ENCODE measurements around the gene RPS19. TPM values are rescaled to one million over a fixed set of nuclear protein-coding genes. Genes with fewer than 3 reads are reported as not detected.

Gene RPS19
- total RNA-seq, 2 donors from 2014 or later, result 2,321 to 2,418 TPM

- TF ChIP-seq CTCF (conservative IDR thresholded peaks at IDR 0.05), result no peak
- Mint-ChIP-seq H3K9me3 (no peaks in the 10 kb centered on the region), H3K36me3 (ENCODE audit: low read depth) (no peaks in the 10 kb centered on the region), H3K27me3 (ENCODE audit: insufficient read depth) (peaks cover 56% of the 10 kb centered on the region), H3K4me1 (peaks cover 9% of the 10 kb centered on the region), H3K4me3 (no peak overlapping the region), H3K27ac (no peak overlapping the region)
- WGBS, 2 experiments (ENCODE audit: insufficient coverage in 1 of 2, insufficient read length in 1 of 2), result 71 to 77% methylated on average over 1 to 7 of the region's 7 CpGs
- Histone ChIP-seq H3K27me3 (ENCODE audit: control insufficient read depth, insufficient read depth, low read length, poor library complexity, severe bottlenecking) (no peaks in the 10 kb centered on the region), H3K36me3 (ENCODE audit: control insufficient read depth, insufficient read depth, low read length) (no peaks in the 10 kb centered on the region), H3K4me3 (ENCODE audit: low read length) (no peak overlapping the region), H3K27ac (ENCODE audit: low read depth, low read length) (no peak overlapping the region), H3K9me3 (ENCODE audit: control insufficient read depth, low read length) (no peaks in the 10 kb centered on the region), H3K9ac (ENCODE audit: extremely low read depth, low read length, poor library complexity, severe bottlenecking) (no peak overlapping the region), H3K4me1 (ENCODE audit: control insufficient read depth, insufficient read depth, low read length) (no peaks in the 10 kb centered on the region)
- no peak for DNase-seq
Observed at GRCh38 chr19:41879670-41880328, 19.7 kb downstream of the RPS19 start.

GRCh38 chr19:41880329-41880708 is 20.3 kb downstream of the RPS19 start:
- Histone ChIP-seq H3K27ac (ENCODE audit: low read depth, low read length) (no peak overlapping the region), H3K4me3 (ENCODE audit: low read length) (no peak overlapping the region), H3K9me3 (ENCODE audit: control insufficient read depth, low read length) (no peaks in the 10 kb centered on the region), H3K4me1 (ENCODE audit: control insufficient read depth, insufficient read depth, low read length) (no peaks in the 10 kb centered on the region), H3K27me3 (ENCODE audit: control insufficient read depth, insufficient read depth, low read length, poor library complexity, severe bottlenecking) (no peaks in the 10 kb centered on the region), H3K9ac (ENCODE audit: extremely low read depth, low read length, poor library complexity, severe bottlenecking) (no peak overlapping the region), H3K36me3 (ENCODE audit: control insufficient read depth, insufficient read depth, low read length) (no peaks in the 10 kb centered on the region)
- H3K4me1 Mint-ChIP-seq, result peaks cover 9% of the 10 kb centered on the region
- no peak for TF ChIP-seq CTCF (conservative IDR thresholded peaks at IDR 0.05)
- H3K36me3 Mint-ChIP-seq (ENCODE audit: low read depth), result no peaks in the 10 kb centered on the region
- no peak overlapping the region for H3K27ac Mint-ChIP-seq
- peaks cover 56% of the 10 kb centered on the region for H3K27me3 Mint-ChIP-seq (ENCODE audit: insufficient read depth)
- no peak for DNase-seq
- no peaks in the 10 kb centered on the region for H3K9me3 Mint-ChIP-seq
- no peak overlapping the region for H3K4me3 Mint-ChIP-seq
- WGBS, 2 experiments (ENCODE audit: insufficient coverage in 1 of 2, insufficient read length in 1 of 2), result 86 to 100% methylated on average over 1 to 5 of the region's 5 CpGs

GRCh38 chr19:41882568-41883462 is 22.8 kb downstream of the RPS19 start, which contains the start of gene ARHGEF1:
Gene ARHGEF1 (plus strand): TSS chr19:41883184. CDS start chr19:41888083, 4,899 bp downstream.
- Histone ChIP-seq H3K36me3 (ENCODE audit: control insufficient read depth, insufficient read depth, low read length) (no peaks in the 10 kb centered on the region), H3K9ac (ENCODE audit: extremely low read depth, low read length, poor library complexity, severe bottlenecking) (peak within 1 kb of the TSS; percentile 61), H3K27ac (ENCODE audit: low read depth, low read length) (no peak within 1 kb of the TSS), H3K27me3 (ENCODE audit: control insufficient read depth, insufficient read depth, low read length, poor library complexity, severe bottlenecking) (no peaks in the 10 kb centered on the region), H3K4me1 (ENCODE audit: control insufficient read depth, insufficient read depth, low read length) (no peaks in the 10 kb centered on the region), H3K4me3 (ENCODE audit: low read length) (peak within 1 kb of the TSS; percentile 90), H3K9me3 (ENCODE audit: control insufficient read depth, low read length) (no peaks in the 10 kb centered on the region)
- peaks cover 23% of the 10 kb centered on the region for H3K4me1 Mint-ChIP-seq
- peak; percentile 73 for DNase-seq
- H3K9me3 Mint-ChIP-seq, result no peaks in the 10 kb centered on the region
- 5 to 24% methylated on average over 6 to 76 of the region's 80 CpGs for WGBS, 2 experiments (ENCODE audit: insufficient coverage in 1 of 2, insufficient read length in 1 of 2)
- peak within 1 kb of the TSS; percentile 88 for H3K27ac Mint-ChIP-seq
- no peak for TF ChIP-seq CTCF (conservative IDR thresholded peaks at IDR 0.05)
- H3K27me3 Mint-ChIP-seq (ENCODE audit: insufficient read depth), result peaks cover 40% of the 10 kb centered on the region
- H3K36me3 Mint-ChIP-seq (ENCODE audit: low read depth), result no peaks in the 10 kb centered on the region
- H3K4me3 Mint-ChIP-seq, result peak within 1 kb of the TSS; percentile 68

Measured in endodermal cell (in vitro differentiated cells).